PFSK-1 (cell line): ENCODE data around the gene FGD3.

Experiments used
- FOXP2 ChIP-seq: optimal IDR thresholded peaks from 2 replicates; pipeline ENCODE3; 2011; ENCODE audit warnings: borderline replicate concordance, control low read depth, inconsistent platforms; ENCODE audit not compliant: insufficient read depth; ENCODE audit errors: extremely low read length, extremely low read depth
- POLR2AphosphoS5 ChIP-seq: IDR thresholded peaks from 2 replicates; pipeline ENCODE4 v1.6.1; 2012; ENCODE audit warnings: low read depth, mild to moderate bottlenecking, control low read depth, low read length, moderate library complexity
- SIN3A ChIP-seq: IDR thresholded peaks from 2 replicates; pipeline ENCODE4 v1.6.1; 2012; ENCODE audit warnings: mild to moderate bottlenecking, low read length, moderate library complexity, borderline replicate concordance; ENCODE audit not compliant: insufficient read depth
- TAF1 ChIP-seq: IDR thresholded peaks from 2 replicates; pipeline ENCODE4 v1.6.1; 2012; ENCODE audit warnings: low read length, control low read depth, borderline replicate concordance; ENCODE audit not compliant: insufficient read depth
- TF ChIP-seq, protein P1 (sequence below), 2 experiments: IDR thresholded peaks; 2 replicates each; pipeline versions ENCODE4 v1.6.1 to v1.8.0; 2011 to 2012; ENCODE audit warnings: low read depth in 2 of 2, low read length in 2 of 2, control low read depth in 1 of 2, inconsistent platforms in 1 of 2, mild to moderate bottlenecking in 1 of 2, moderate library complexity in 1 of 2; ENCODE audit not compliant: insufficient read depth in 1 of 2

DNA sequence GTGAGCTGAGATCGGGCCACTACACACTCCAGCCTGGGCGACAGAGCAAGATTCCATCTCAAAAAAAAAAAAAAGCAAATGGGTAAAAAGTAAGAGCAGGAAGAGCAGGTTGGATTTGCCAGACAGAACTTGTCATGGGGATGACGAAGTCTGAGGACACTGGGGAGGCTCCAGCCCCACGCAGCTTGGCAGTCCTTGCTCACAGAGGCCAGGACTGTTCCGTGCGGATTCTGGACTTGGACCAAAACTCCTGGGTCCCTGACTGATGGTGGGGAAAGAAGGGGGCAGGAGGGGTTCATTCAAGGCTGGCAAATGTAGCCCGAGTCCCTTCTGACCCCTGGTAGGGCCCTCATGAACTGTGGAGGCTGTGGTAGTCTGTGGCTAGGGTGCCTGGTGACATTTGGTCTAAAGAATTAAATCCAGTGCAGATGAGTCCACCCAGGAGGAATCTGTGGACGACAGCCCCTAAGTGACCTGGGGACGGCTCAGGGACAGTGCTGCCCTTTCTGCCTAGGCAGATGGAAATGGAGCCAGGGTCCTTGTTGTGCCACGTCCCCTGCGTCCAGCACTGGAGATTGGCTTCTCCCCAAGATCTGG lies 3.1 kb downstream of the FGD3 start:
- TF ChIP-seq TAF1 (no peak), POLR2AphosphoS5 (no peak), SIN3A (no peak), FOXP2 (no peak)
- TF ChIP-seq, protein P1, sequence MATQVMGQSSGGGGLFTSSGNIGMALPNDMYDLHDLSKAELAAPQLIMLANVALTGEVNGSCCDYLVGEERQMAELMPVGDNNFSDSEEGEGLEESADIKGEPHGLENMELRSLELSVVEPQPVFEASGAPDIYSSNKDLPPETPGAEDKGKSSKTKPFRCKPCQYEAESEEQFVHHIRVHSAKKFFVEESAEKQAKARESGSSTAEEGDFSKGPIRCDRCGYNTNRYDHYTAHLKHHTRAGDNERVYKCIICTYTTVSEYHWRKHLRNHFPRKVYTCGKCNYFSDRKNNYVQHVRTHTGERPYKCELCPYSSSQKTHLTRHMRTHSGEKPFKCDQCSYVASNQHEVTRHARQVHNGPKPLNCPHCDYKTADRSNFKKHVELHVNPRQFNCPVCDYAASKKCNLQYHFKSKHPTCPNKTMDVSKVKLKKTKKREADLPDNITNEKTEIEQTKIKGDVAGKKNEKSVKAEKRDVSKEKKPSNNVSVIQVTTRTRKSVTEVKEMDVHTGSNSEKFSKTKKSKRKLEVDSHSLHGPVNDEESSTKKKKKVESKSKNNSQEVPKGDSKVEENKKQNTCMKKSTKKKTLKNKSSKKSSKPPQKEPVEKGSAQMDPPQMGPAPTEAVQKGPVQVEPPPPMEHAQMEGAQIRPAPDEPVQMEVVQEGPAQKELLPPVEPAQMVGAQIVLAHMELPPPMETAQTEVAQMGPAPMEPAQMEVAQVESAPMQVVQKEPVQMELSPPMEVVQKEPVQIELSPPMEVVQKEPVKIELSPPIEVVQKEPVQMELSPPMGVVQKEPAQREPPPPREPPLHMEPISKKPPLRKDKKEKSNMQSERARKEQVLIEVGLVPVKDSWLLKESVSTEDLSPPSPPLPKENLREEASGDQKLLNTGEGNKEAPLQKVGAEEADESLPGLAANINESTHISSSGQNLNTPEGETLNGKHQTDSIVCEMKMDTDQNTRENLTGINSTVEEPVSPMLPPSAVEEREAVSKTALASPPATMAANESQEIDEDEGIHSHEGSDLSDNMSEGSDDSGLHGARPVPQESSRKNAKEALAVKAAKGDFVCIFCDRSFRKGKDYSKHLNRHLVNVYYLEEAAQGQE (IDR thresholded peaks at IDR 0.05; ENCODE audit: insufficient read depth in 1 of 2, low read depth in 2 of 2, low read length in 2 of 2), result no peak
